Activated naive CD8-positive, alpha-beta T cell (primary cell): ENCODE results near the gene PRICKLE2.

ENCODE experiments used
- H3K27ac Mint-ChIP-seq: one replicate; pipeline ENCODE4 v1.8.0; 2021; ENCODE audit warnings: mixed read lengths
- H3K27me3 Mint-ChIP-seq: one replicate; pipeline ENCODE4 v1.8.0; 2021; ENCODE audit warnings: mixed read lengths
- H3K36me3 Mint-ChIP-seq: one replicate; pipeline ENCODE4 v1.8.0; 2021; ENCODE audit warnings: mixed read lengths
- H3K4me1 Mint-ChIP-seq: one replicate; pipeline ENCODE4 v1.8.0; 2021; ENCODE audit warnings: low read depth, mixed read lengths
- H3K4me3 Mint-ChIP-seq: one replicate; pipeline ENCODE4 v1.8.0; 2021; ENCODE audit warnings: mild to moderate bottlenecking, mixed read lengths
- H3K9me3 Mint-ChIP-seq: one replicate; pipeline ENCODE4 v1.8.0; 2021; ENCODE audit warnings: low read depth, mixed read lengths

PRICKLE2 gene

DNA sequence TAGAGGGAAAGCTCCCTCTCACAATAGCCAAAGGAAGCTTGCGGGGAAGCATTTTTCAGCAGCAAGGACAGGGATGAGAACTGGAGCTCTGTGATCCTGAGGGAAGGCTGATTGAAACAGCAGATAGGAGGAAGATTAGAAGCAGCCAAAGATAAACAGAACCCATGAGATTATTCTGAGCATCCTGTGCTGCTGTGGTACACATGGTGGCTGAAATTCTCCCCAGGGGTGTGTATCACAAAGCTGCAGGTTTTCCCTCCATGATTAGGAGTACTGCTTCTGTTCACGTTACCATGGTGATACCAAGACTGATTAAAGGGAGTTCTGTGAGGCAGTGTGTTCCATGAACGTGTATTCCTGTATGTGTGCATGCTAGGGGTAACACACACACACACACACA is 171.7 kb downstream of the PRICKLE2 start:
- H3K4me3 Mint-ChIP-seq = no peak overlapping the region
- H3K27me3 Mint-ChIP-seq = peaks cover 14% of the 10 kb centered on the region
- H3K27ac Mint-ChIP-seq = no peak overlapping the region
- H3K9me3 Mint-ChIP-seq = no peaks in the 10 kb centered on the region
- H3K4me1 Mint-ChIP-seq = no peaks in the 10 kb centered on the region
- no peaks in the 10 kb centered on the region for H3K36me3 Mint-ChIP-seq

DNA sequence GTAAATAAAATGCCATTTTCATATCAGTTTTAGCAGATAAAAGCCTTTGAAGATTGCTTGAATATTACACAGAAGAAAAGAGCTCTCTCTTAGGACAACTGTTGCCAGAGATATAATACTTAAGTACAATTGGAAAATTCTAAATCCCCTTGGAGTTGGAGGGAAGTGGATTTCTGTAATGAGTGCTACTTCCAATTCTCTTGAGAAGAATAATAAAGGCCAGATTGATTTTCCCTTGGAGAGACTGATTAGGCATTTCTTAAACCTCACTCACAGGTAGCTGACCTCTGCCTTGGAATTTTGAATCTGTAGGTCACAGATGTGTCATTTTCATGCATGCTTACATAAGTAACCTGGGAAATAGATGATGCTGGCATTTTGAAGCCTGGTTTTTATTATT is 172.1 kb downstream of the PRICKLE2 start:
- Mint-ChIP-seq H3K27me3 (peaks cover 14% of the 10 kb centered on the region), H3K9me3 (no peaks in the 10 kb centered on the region), H3K4me1 (no peaks in the 10 kb centered on the region), H3K36me3 (no peaks in the 10 kb centered on the region), H3K4me3 (no peak overlapping the region), H3K27ac (no peak overlapping the region)

DNA sequence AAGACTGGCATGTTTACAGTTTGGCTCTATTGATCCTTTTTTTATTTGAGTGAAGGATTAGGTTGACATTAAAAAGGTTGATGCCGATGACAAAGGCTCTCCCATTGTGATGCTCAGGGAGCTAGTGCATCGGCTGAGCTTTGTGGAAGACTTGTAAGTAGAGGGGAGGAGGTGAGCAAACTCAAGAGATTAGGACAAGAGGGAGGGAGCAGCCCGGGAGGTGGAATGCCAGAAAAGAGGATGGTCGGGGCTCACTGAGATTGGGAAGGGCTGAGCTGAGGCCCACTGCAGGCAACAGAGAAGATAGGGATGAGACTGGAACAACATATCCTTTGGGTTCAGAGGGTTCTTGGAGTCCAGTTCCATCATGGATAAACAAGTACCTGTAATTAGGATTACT is 175.4 kb downstream of the PRICKLE2 start:
- Mint-ChIP-seq H3K27me3 (peaks cover 20% of the 10 kb centered on the region), H3K36me3 (no peaks in the 10 kb centered on the region), H3K27ac (no peak overlapping the region), H3K4me1 (no peaks in the 10 kb centered on the region), H3K4me3 (no peak overlapping the region), H3K9me3 (no peaks in the 10 kb centered on the region)

DNA sequence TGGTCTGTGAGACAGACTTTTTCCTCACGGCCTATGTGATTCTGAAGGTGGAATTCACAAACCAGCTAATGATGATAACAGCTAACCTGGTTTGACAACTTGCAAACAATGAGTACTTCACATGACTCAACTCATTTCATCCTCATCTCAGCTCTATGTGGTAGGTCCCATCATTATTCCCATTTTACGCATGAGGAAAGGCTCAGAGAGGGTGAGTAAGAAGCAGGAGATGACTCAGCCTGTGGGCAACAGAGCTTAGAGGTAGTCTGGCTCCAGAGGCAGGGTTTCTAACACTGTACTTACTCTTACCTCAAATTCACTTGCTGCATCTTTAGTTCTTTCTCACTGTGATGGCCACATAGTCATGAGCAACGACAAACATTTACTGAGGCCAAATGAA is 176.1 kb downstream of the PRICKLE2 start:
- H3K36me3 Mint-ChIP-seq = no peaks in the 10 kb centered on the region
- H3K27ac Mint-ChIP-seq = no peak overlapping the region
- no peak overlapping the region for H3K4me3 Mint-ChIP-seq
- H3K4me1 Mint-ChIP-seq = no peaks in the 10 kb centered on the region
- no peaks in the 10 kb centered on the region for H3K9me3 Mint-ChIP-seq
- H3K27me3 Mint-ChIP-seq = peaks cover 23% of the 10 kb centered on the region

DNA sequence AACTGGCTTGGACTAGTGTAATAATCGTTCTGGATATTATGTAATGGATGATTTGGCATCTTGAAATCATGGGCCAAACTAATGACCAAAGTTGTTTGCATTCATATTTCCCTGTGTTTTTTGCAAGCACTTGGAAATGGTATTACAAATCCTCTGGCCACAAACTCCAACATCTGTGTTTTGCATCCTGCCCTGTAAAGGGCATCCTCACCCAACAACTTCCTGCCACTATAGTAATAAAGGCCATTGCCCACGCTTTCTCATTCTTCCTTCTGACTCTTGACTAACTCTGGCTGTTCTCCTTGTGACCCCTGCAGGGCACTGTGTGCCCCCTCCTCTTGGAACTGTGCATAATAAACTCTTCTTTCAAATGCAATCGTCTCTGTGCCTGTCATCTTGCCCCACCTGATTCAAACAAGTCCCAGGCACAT is 176.6 kb downstream of the PRICKLE2 start:
- Mint-ChIP-seq H3K4me3 (no peak overlapping the region), H3K27ac (no peak overlapping the region)

DNA sequence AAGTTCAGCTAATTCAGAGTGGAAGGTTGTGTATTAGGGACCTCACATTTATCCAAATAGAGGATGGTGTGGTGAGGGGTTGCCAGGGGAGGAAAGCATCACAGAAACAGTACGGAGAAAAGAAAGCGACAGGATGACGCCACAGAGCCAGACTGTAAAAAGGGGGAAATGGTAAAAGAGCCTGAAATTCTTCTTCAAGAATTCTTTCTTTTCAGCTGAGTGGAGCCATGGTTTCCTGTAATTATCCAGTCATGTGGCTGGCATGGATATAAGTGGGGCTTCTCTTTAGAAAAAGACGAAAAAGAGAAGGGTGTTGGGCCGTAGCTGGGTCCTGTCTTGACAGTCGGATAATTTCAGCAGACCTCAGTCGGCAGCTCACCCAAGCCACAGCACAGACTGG is 177.5 kb downstream of the PRICKLE2 start:
- Mint-ChIP-seq H3K9me3 (no peaks in the 10 kb centered on the region), H3K27me3 (peaks cover 32% of the 10 kb centered on the region), H3K27ac (no peak overlapping the region), H3K4me3 (no peak overlapping the region), H3K36me3 (no peaks in the 10 kb centered on the region), H3K4me1 (no peaks in the 10 kb centered on the region)

More for the DNA sequence above, 176.6 kb downstream of the PRICKLE2 start:
- Mint-ChIP-seq H3K27me3 (peaks cover 28% of the 10 kb centered on the region), H3K36me3 (no peaks in the 10 kb centered on the region), H3K9me3 (no peaks in the 10 kb centered on the region), H3K4me1 (no peaks in the 10 kb centered on the region)

DNA sequence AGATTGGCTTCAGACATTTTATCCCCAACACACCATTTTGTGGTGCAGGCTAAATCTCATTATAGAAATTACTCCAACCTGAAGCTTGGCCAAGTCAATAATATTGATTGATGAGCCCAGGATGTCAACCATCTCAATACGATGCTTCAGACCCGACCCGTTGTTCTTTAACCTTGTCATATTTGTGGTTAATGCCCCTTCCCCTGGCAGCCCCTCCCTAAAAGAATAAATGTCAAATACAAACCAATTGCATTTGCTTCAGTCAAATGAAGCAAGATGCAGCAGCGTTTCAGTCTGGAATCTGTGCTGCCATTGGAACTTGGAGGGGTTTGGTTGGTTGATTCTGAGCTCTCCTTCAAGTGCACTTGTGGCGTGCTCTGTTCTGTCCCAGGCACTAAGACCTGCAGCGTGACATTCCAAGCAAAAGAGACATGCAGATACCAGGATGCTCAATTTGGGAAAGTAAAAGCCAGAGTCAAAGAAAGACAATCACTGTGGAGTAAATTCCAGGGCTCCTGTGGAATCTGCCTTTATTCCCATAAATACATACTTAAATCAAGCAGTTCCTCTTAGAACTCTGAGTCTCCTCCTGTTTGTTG is 178.2 kb downstream of the PRICKLE2 start:
- H3K4me3 Mint-ChIP-seq = no peak overlapping the region
- no peak overlapping the region for H3K27ac Mint-ChIP-seq
- H3K4me1 Mint-ChIP-seq = no peaks in the 10 kb centered on the region
- peaks cover 33% of the 10 kb centered on the region for H3K27me3 Mint-ChIP-seq
- no peaks in the 10 kb centered on the region for H3K36me3 Mint-ChIP-seq
- H3K9me3 Mint-ChIP-seq = no peaks in the 10 kb centered on the region

DNA sequence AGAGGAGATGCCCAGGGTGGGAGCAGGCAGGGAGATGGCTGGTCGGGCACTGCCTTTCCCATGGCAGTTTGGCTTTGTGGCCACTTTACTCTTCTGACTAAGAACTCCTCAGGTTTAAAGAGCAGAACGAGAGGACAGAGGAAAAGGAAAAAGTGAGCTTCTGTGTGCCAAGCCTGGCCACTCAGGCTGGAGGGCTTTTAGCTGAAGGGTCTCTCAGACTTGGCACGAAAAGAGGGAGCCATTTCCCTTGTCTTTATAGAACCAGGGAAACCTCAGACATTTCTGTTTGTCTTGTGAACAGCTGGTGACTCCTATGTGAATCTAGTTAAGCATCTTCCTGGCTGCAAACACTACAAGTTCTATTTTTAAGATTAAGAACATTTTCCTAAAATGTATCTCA is 178.7 kb downstream of the PRICKLE2 start:
- H3K4me1 Mint-ChIP-seq = no peaks in the 10 kb centered on the region
- H3K4me3 Mint-ChIP-seq = no peak overlapping the region
- H3K9me3 Mint-ChIP-seq = no peaks in the 10 kb centered on the region
- no peaks in the 10 kb centered on the region for H3K36me3 Mint-ChIP-seq
- peaks cover 34% of the 10 kb centered on the region for H3K27me3 Mint-ChIP-seq
- no peak overlapping the region for H3K27ac Mint-ChIP-seq

DNA sequence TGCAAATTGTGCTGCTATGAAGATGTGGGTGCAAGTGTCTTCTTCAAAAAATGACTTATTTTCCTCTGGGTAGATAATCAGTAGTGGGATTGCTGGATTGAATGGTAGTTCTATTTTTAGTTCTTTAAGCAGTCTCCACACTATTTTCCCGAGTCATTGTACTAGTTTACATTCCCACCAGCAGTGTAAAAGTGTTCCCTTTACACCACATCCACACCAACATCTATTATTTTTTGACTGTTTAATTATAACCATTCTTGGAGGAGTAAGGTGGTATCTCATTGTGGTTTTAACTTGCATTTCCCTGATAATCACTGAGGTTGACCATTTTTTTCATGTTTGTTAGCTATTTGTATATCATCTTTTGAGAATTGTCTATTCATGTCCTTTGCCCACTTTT is 182.3 kb downstream of the PRICKLE2 start:
- no peak overlapping the region for H3K27ac Mint-ChIP-seq

More for the DNA sequence above, 182.3 kb downstream of the PRICKLE2 start:
- Mint-ChIP-seq H3K9me3 (no peaks in the 10 kb centered on the region), H3K27me3 (peaks cover 25% of the 10 kb centered on the region), H3K36me3 (no peaks in the 10 kb centered on the region), H3K4me3 (no peak overlapping the region), H3K4me1 (no peaks in the 10 kb centered on the region)
